Chondrocyte (in vitro differentiated cells): ENCODE results near the gene MEA1. TPM values are rescaled to one million over a fixed set of nuclear protein-coding genes. Genes with fewer than 3 reads are reported as not detected.

ENCODE experiments used
- DNase-seq: peaks from one replicate; pipeline ENCODE4 v3.0.0; 2021; ENCODE audit warnings: mixed read lengths, low spot score
- H3K27ac Mint-ChIP-seq: one replicate; pipeline ENCODE4 v1.8.0; 2021; ENCODE audit warnings: mild to moderate bottlenecking, moderate library complexity, mixed read lengths; ENCODE audit not compliant: unreplicated experiment
- H3K27me3 Mint-ChIP-seq: 2 replicates; pipeline ENCODE4 v1.8.0; 2021; ENCODE audit warnings: low read depth, mixed read lengths
- H3K36me3 Mint-ChIP-seq: 2 replicates; pipeline ENCODE4 v1.8.0; 2021; ENCODE audit warnings: low read depth, mixed read lengths
- H3K4me1 Mint-ChIP-seq: 2 replicates; pipeline ENCODE4 v1.8.0; 2021; ENCODE audit warnings: low read depth, mild to moderate bottlenecking, mixed read lengths
- H3K4me3 Mint-ChIP-seq: one replicate; pipeline ENCODE4 v1.8.0; 2021; ENCODE audit warnings: mild to moderate bottlenecking, moderate library complexity, mixed read lengths; ENCODE audit not compliant: unreplicated experiment
- H3K9me3 Mint-ChIP-seq: 2 replicates; pipeline ENCODE4 v1.8.0; 2021; ENCODE audit warnings: low read depth, mixed read lengths
- CTCF ChIP-seq: fragments of 200-600 bp; sonication (generic); IDR thresholded peaks from 2 replicates; pipeline ENCODE4 v1.5.0; 2021; ENCODE audit warnings: antibody characterized with exemption, mild to moderate bottlenecking, moderate library complexity
- total RNA-seq: library from RNA; stranded (reverse); gene quantifications from 3 replicates; pipeline ENCODE4 v1.2.1, GENCODE V29; 2021

Gene MEA1
- total RNA-seq, 1 donor from 2014 or later: 71.1 TPM

GRCh38 chr6:42984924-42985475 lies 28.7 kb downstream of the MEA1 start:
- Mint-ChIP-seq H3K27me3 (no peaks in the 10 kb centered on the region), H3K4me1 (peaks cover 49% of the 10 kb centered on the region), H3K4me3 (peak overlapping the region; percentile 86), H3K9me3 (no peaks in the 10 kb centered on the region), H3K36me3 (peaks cover 5% of the 10 kb centered on the region), H3K27ac (peak overlapping the region; percentile 78)
- no peak for DNase-seq
- TF ChIP-seq CTCF: no peak

- H3K36me3 Mint-ChIP-seq: peaks cover 2% of the 10 kb centered on the region
- no peaks in the 10 kb centered on the region for H3K27me3 Mint-ChIP-seq
- peak within 1 kb of the TSS; percentile 89 for H3K27ac Mint-ChIP-seq
- peak; percentile 97 for DNase-seq
- peak; percentile 13 for TF ChIP-seq CTCF
- H3K4me1 Mint-ChIP-seq: peaks cover 54% of the 10 kb centered on the region
- H3K4me3 Mint-ChIP-seq: peak within 1 kb of the TSS; percentile 86
- no peaks in the 10 kb centered on the region for H3K9me3 Mint-ChIP-seq
These were observed 29.5 kb downstream of the MEA1 start, which contains the start of gene PPP2R5D for GRCh38 chr6:42984001-42984923. PPP2R5D (plus strand) TSS chr6:42984570; CDS start chr6:42984678, 108 bp downstream.

GRCh38 chr6:42981836-42982235 lies 31.9 kb downstream of the MEA1 start:
- H3K36me3 Mint-ChIP-seq: peaks cover 1% of the 10 kb centered on the region
- no peaks in the 10 kb centered on the region for H3K27me3 Mint-ChIP-seq
- no peak overlapping the region for H3K4me3 Mint-ChIP-seq
- H3K9me3 Mint-ChIP-seq: no peaks in the 10 kb centered on the region
- H3K4me1 Mint-ChIP-seq: peaks cover 47% of the 10 kb centered on the region
- H3K27ac Mint-ChIP-seq: no peak overlapping the region
- no peak for TF ChIP-seq CTCF
- DNase-seq: no peak

GRCh38 chr6:42979523-42980177 lies 34.1 kb downstream of the MEA1 start:
- H3K27me3 Mint-ChIP-seq: no peaks in the 10 kb centered on the region
- H3K9me3 Mint-ChIP-seq: no peaks in the 10 kb centered on the region
- H3K4me1 Mint-ChIP-seq: peaks cover 32% of the 10 kb centered on the region
- no peak for DNase-seq
- peaks cover 2% of the 10 kb centered on the region for H3K36me3 Mint-ChIP-seq
- peak overlapping the region; percentile 89 for H3K4me3 Mint-ChIP-seq
- no peak for TF ChIP-seq CTCF
- peak overlapping the region; percentile 95 for H3K27ac Mint-ChIP-seq

GRCh38 chr6:42978839-42979522 lies 34.8 kb downstream of the MEA1 start, which contains the start of gene PEX6:
PEX6 (minus strand) TSS chr6:42979181; CDS start chr6:42979150, 31 bp downstream.
- H3K4me3 Mint-ChIP-seq: peak within 1 kb of the TSS; percentile 89
- H3K27ac Mint-ChIP-seq: peak within 1 kb of the TSS; percentile 95
- H3K27me3 Mint-ChIP-seq: no peaks in the 10 kb centered on the region
- no peaks in the 10 kb centered on the region for H3K9me3 Mint-ChIP-seq
- TF ChIP-seq CTCF: peak; percentile 16
- H3K36me3 Mint-ChIP-seq: peaks cover 3% of the 10 kb centered on the region
- H3K4me1 Mint-ChIP-seq: peaks cover 31% of the 10 kb centered on the region
- no peak for DNase-seq
